Dermis blood vessel endothelial cell (primary cell): ENCODE measurements around the gene PDGFRB. TPM values are rescaled to one million over a fixed set of nuclear protein-coding genes. Genes with fewer than 3 reads are reported as not detected.

ENCODE experiments used
- DNase-seq: peaks from one replicate; pipeline ENCODE4 v3.0.0; 2010
- total RNA-seq: library from RNA; depleted of rRNA; stranded (reverse); fragments of >200 nt; gene quantifications from 2 replicates; pipeline ENCODE4 v1.2.3, GENCODE V29; 2014

Gene PDGFRB
- total RNA-seq, 1 donor from 2014 or later = 9.9 TPM

GRCh38 chr5:150162142-150162513 is 6.5 kb upstream of the PDGFRB start:
- no peak for DNase-seq

GRCh38 chr5:150161242-150162141 is 5.8 kb upstream of the PDGFRB start:
- peak; percentile 83 for DNase-seq

- DNase-seq = no peak
Measured at GRCh38 chr5:150160448-150161081, 4.9 kb upstream of the PDGFRB start.

- no peak for DNase-seq
Measured at GRCh38 chr5:150159741-150160179, 4.1 kb upstream of the PDGFRB start.

- no peak for DNase-seq
Measured at GRCh38 chr5:150159031-150159430, 3.4 kb upstream of the PDGFRB start.

- no peak for DNase-seq
Measured at GRCh38 chr5:150158170-150158949, 2.7 kb upstream of the PDGFRB start.

GRCh38 chr5:150157168-150157567 is 1.5 kb upstream of the PDGFRB start:
- DNase-seq = no peak

GRCh38 chr5:150156540-150156939 is 895 bp upstream of the PDGFRB start:
- no peak for DNase-seq

GRCh38 chr5:150156027-150156368 is 353 bp upstream of the PDGFRB start:
- DNase-seq = no peak

GRCh38 chr5:150154618-150155128 is 972 bp downstream of the PDGFRB start:
- no peak for DNase-seq

- DNase-seq = no peak
Measured at GRCh38 chr5:150153957-150154617, 1.6 kb downstream of the PDGFRB start.

- no peak for DNase-seq
Measured at GRCh38 chr5:150153483-150153882, 2.2 kb downstream of the PDGFRB start.

GRCh38 chr5:150152636-150153462 is 2.8 kb downstream of the PDGFRB start:
- DNase-seq = no peak

- DNase-seq = no peak
Measured at GRCh38 chr5:150149618-150150017, 6.0 kb downstream of the PDGFRB start.

GRCh38 chr5:150148117-150148927 is 7.3 kb downstream of the PDGFRB start:
- no peak for DNase-seq

- DNase-seq = no peak
Measured at GRCh38 chr5:150147670-150148069, 8.0 kb downstream of the PDGFRB start.

GRCh38 chr5:150146862-150147601 is 8.6 kb downstream of the PDGFRB start:
- no peak for DNase-seq

GRCh38 chr5:150146235-150146634 is 9.4 kb downstream of the PDGFRB start:
- DNase-seq = no peak

GRCh38 chr5:150144879-150145278 is 10.8 kb downstream of the PDGFRB start:
- DNase-seq = no peak

GRCh38 chr5:150144246-150144801 is 11.3 kb downstream of the PDGFRB start:
- DNase-seq = no peak
